Measurements from ENCODE around the gene AGMAT.

AGMAT gene

GRCh38 chr1:15584489-15585363 lies at the start of gene AGMAT:
TSS of gene AGMAT (minus strand) at chr1:15585051. CDS start at chr1:15584967, 84 bp downstream.
- peak; percentile 45 for DNase-seq (ENCODE audit: low read depth)

GRCh38 chr1:15633756-15634420 lies 49.0 kb upstream of the AGMAT start:
- no peak for DNase-seq (ENCODE audit: low read depth)

- DNase-seq (ENCODE audit: low read depth), result no peak
These were observed 43.2 kb upstream of the AGMAT start for GRCh38 chr1:15628003-15628402.

- DNase-seq (ENCODE audit: low read depth), result no peak
These were observed 42.6 kb upstream of the AGMAT start for GRCh38 chr1:15627343-15627988.

- no peak for DNase-seq (ENCODE audit: low read depth)
These were observed 41.6 kb upstream of the AGMAT start for GRCh38 chr1:15626269-15626950.

- DNase-seq (ENCODE audit: low read depth), result no peak
These were observed 40.4 kb upstream of the AGMAT start for GRCh38 chr1:15625056-15625917.

- DNase-seq (ENCODE audit: low read depth), result no peak
These were observed 39.4 kb upstream of the AGMAT start for GRCh38 chr1:15624133-15624714.

GRCh38 chr1:15623435-15623834 lies 38.6 kb upstream of the AGMAT start:
- DNase-seq (ENCODE audit: low read depth), result no peak

- no peak for DNase-seq (ENCODE audit: low read depth)
These were observed 38.0 kb upstream of the AGMAT start for GRCh38 chr1:15622712-15623373.

- DNase-seq (ENCODE audit: low read depth), result no peak
These were observed 37.1 kb upstream of the AGMAT start for GRCh38 chr1:15621975-15622374.

- no peak for DNase-seq (ENCODE audit: low read depth)
These were observed 36.2 kb upstream of the AGMAT start for GRCh38 chr1:15620902-15621682.

- no peak for DNase-seq (ENCODE audit: low read depth)
These were observed 35.3 kb upstream of the AGMAT start for GRCh38 chr1:15620155-15620545.

- no peak for DNase-seq (ENCODE audit: low read depth)
These were observed 34.0 kb upstream of the AGMAT start for GRCh38 chr1:15618655-15619525.

- no peak for DNase-seq (ENCODE audit: low read depth)
These were observed 33.3 kb upstream of the AGMAT start for GRCh38 chr1:15618077-15618654.

GRCh38 chr1:15617173-15618076 lies 32.6 kb upstream of the AGMAT start, which contains the start of gene DDI2:
TSS of gene DDI2 (plus strand) at chr1:15617458. CDS start at chr1:15617671, 213 bp downstream.
- DNase-seq (ENCODE audit: low read depth), result peak; percentile 92

GRCh38 chr1:15616373-15617172 lies 31.7 kb upstream of the AGMAT start:
- DNase-seq (ENCODE audit: low read depth), result no peak
